IPS-11a (cell line): ENCODE data around the gene GLS.

Source experiments
- H3K4me3 ChIP-seq: one replicate; pipeline ENCODE4 v1.5.1; 2013; ENCODE audit warnings: low read depth, low read length, control low read depth

Gene GLS

DNA sequence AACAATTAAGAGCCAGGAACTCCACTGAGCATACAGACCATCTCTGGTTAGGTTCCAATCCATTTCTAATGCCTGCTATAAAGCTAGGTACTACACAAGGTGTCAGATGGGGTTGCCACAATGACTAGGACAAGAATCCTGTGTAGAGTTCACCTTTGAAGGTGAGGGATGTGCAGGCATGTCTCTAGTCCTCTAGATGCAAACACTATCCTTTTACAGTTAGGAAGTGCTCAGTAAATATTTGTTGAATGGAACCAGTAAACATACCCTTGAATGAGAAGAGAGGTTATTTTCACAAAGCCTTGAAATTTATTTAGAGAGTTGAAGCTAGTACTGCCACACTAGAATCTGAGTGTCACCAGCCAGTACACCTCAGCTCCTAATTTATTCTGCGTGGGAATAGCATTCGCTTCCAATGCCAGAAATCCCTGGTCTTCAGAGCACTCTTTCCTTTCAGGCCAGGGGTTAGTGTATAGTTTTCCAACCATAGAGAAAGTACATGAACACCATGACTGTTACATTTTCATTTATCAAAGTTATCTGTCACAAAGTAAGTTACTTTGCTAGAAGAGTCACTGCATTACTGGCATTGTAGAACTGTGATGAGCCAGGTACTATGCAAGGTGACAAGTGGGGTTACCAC, 85.1 kb downstream of the GLS start:
- H3K4me3 ChIP-seq, result no peak overlapping the region

DNA sequence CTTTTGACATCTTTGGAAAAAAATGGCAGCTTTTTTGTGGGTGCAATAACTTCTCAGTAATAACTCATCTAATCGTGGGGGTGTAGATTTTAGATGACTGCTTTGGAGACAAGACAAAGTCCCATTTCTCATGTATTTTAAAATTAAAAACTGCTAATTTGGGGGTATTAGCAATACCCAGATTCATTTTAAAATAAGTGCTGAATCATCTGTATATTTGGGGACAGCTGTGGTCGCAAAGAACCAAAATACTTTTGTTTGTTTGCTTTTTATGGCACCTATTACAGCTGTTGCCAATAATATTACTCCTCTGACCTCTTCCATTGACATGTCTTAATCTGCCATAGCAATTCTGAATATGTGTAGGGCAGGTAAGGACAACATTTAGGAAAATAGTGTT, 87.9 kb downstream of the GLS start:
- no peak overlapping the region for H3K4me3 ChIP-seq

DNA sequence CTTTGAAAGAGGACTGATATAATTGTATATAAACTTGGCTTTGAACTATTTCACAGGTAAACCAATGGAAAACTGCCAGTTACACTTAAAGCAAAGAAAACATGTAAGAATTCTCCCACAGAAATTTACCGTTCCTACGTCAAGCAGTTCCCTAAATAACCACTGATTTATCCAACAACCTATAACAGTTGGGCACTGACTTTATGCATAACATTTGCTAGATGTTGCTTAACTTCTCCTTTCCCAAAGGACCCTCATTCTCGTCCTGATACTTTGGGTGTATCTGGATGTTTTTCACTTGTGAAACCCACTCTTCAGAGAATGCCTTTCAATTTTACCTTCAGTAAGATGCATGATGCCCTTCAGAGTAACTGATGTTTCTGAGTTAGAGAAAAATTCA, 89.5 kb downstream of the GLS start:
- no peak overlapping the region for H3K4me3 ChIP-seq

DNA sequence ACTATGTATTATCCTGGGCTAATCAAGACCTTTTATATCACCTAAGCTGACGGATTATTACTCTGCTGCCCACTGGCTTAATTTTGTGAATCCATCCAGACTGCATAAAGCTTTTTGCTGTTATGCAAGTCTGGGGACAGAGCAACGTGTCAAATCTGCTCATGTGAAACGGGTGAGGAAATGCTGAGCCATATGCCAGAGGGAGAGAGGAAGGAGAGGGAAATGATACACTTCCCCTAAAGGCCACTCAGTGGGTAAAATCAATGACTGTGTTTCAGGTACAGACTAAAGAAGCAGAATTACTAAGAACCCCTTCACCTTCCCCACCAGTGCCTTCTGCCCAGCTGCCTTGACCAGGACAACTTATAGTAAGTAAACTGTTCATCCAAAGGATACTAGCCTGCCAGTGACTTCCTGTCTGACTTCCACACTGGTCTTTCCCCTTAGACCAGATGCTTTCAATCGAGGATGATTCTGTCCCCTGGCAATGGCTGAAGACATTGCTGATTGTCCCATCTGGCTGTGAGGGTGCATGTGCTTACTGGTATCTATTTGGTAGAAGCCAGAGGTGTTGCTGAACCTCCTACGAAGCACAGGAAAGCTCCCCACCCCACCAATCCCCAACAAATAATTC, 90.4 kb downstream of the GLS start:
- H3K4me3 ChIP-seq, result no peak overlapping the region

DNA sequence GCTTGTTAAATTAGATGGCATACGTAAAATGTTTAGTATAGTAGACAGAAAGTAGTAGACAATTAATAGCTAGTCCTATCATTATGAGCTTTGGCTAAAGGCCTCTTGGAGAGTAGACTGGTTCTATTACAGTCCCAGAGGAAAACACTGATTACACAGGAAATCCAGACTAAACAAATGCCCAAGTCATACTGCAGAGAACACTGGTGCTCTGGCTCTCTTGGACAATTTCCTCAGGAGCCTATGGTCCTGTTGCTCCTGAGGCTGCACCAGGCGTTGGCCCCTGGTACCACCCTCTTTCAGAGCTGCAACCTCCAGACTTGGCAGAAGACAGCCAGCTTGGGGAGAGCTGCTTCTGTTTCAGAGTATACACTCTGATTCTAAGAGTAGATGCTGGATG, 91.6 kb downstream of the GLS start:
- no peak overlapping the region for H3K4me3 ChIP-seq

DNA sequence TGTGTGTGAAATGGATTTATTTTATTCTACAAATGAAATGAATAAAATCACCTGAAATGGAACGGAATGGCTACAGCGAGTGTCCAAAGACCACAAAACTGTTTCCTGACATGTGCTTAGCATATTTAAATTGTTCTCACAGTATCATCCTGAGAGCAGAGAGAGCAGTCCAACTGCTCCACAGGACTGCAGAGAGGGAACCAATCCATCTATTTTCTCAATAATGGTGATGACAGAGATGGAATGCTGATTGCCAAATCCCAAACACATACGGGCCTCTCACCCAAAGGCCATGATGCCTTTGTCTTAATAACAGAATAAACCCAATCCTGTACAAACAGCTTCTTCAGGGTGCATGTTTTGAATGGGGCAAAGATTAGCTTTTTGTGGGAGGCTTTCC, 92.2 kb downstream of the GLS start:
- H3K4me3 ChIP-seq, result no peak overlapping the region

DNA sequence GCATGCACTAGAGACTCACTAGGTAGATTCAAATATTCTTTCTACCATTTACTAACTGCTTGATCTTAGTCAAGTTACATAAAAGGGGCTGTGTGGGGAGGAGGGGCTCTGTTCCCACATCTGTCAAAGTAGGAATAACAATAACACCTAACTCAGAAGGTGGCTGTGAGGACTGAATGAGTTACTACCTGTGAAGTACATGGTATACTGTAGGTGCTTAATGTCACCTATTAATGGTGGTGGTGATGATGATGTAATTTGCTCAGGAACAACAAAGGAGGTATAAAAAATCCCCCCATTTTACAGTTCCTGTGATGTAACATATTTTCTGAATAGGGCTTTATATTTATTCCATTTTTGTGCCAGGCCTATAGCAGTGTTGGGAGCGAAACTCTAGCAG, 92.6 kb downstream of the GLS start:
- no peak overlapping the region for H3K4me3 ChIP-seq

DNA sequence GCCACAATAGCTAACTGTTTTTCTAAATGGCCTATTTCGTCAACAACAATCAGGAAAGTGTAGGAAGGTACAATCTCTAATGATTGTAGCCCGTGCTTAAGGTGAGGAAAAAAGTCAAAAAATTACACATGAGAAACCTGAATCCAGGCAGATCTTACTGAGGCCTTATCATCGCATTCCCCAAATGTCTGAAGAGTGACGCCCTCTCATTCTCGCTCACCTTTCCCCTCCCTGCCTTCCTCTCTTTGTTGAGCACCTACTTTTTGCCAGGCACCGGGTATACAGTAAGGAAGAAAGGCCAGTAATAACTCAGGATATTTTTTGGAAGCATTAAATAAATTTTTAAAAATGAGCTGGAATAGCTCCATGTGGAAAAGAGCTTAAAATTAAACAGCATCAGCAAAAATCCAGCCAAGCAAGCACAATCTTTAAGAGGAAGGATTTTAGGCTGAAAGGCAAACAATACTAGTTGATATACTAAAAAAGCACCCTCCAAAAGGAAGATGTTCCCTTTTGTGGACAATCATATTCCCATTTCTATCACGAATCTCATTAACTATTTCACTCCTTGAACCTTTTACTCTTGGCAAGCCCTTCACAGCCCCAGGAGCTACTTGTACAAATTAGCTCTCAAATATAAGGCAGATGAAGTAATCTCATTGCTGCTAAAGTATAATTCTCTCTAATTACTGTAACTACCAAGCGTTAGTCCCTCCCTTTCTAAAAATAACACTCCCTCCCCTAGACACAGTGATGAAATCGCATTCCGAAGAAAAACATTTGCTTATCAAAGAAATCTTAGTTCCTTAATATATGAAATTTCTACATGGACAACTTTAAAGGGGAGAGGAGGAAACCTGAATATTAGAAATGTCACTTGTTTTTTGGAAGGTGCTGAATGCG, 93.4 kb downstream of the GLS start:
- H3K4me3 ChIP-seq, result no peak overlapping the region

DNA sequence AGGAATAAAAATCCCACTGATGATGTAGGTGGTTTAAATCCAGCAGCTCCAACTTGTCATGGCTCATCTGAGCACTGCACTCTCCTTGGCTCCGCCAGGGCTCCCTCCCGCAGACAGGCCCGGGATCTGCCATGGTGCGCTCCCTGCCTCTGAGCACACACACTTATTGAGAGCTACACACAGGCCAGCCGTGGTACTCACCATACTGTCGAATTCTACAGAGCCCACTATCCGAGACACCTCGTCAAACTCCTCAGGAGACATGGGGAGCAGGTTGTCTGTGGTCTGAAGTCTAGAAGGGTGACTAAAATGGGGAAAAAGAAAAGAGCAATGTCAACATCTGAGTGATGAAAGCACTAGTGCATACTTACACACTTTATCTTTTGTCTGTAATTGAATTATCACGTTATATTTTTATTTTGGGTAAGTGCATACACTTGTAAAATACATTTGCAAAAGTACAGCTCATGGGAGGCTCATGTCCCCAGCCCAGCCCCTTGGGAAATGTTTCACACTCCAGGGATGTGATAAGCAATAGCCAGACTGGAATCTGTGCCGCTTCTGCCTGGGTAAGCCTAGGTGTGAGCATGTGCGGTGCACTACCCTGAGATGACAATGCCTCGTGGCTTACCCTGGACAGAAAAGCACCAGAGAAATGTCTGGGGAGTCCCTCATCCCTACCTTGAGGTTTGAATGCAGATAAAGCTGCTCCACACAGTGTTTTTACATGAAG, 94.2 kb downstream of the GLS start:
- H3K4me3 ChIP-seq, result no peak overlapping the region

DNA sequence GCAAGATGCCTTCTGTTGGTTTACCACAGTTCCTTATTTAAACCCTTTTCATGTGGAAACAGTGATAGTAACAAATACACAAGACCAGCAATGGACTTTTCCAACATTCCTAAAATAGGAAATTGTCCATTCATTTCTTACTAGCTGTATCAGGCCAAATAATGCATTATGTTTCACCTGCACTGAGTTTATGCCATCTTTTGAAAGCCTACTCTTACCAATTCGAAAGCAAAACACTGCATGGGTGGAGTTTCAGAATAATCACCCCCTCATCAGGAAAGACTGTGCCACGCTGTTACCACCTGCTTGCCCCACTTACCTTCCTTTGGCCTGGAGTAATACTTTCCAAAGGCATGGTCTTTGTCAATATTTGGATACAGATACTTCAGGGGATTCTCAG, 95.9 kb downstream of the GLS start:
- H3K4me3 ChIP-seq, result no peak overlapping the region

DNA sequence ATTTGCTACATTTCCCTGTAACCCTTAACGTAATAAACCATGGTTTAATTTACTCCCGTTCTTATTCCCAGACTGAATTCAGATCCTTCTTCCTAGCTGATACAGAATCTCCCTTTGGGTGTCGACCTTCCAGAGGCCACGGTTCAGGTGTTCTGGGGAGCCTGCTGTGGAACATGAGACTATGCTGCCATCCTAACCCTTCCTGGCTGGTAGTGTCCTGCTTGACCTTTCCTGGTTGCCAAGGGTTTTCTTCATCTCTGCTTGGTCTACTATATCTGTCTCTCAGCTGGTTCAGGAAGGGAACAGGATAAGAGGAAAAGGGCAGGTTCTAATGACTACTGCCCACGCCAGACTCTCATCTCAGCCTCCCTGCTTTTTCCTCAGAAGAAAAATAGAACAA, 96.9 kb downstream of the GLS start:
- H3K4me3 ChIP-seq, result no peak overlapping the region

DNA sequence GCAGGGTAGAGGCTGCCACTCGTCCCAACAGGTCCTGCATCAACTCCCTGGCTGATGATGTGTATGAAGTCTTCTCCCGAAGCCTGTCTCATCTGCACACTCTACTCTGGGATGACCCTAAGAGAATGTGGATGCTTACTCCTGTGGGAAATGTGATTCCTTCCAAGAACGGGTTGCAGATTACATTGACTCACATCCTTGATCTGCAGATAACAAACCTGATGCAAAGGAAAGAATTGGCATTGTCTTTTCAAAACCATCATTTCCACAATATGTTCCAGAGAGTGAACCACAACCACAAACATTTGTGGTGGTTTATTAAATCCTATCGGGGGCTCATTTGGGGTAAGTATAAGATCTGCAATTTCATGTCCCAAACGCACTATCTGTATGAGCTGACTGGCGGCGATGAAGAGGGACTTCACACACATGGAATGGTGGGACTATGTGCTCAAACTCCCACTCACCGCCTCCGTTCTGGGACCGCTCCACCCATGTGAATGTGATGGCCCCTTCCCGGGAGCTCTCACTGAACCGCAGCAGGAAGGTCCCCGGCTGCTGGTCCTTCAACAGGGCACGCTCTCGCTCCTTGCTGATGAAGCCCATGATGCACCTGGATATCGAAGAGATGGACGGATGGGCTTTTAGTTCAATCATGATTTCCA, 97.9 kb downstream of the GLS start:
- H3K4me3 ChIP-seq, result no peak overlapping the region

DNA sequence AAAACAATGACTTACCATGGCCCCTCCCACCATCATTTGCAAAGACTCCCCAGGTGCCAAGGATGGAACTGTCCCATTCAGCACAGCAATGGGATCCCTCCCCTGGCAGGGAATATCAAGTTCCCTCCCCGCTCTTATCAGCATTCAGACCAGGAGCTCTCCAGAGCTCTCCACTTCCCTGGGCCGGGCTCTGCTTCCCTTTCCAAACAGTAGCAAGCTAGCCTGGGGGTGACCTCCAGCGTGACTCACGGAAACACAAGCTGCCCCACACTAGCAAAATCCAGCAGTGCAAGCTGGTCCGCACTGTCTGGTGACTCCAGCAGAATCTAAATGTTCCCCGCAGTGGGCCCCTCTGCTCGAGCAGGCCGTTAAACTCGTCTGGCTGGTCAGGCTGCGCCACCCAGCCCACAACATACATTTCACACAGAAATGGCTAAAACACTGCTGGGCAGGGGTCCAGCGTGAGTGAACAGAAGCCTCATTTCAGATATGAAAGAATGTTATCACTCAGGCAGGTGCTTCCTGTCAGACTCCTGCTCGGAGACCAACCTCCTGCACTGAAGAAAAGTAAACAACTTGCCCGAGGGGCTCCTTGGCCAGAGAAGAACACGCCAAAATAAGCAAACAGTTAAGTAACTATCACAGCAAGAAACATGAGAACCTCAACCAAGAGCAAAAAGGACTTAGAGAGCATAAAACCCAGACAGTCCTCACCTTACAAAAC, 99.4 kb downstream of the GLS start:
- no peak overlapping the region for H3K4me3 ChIP-seq

DNA sequence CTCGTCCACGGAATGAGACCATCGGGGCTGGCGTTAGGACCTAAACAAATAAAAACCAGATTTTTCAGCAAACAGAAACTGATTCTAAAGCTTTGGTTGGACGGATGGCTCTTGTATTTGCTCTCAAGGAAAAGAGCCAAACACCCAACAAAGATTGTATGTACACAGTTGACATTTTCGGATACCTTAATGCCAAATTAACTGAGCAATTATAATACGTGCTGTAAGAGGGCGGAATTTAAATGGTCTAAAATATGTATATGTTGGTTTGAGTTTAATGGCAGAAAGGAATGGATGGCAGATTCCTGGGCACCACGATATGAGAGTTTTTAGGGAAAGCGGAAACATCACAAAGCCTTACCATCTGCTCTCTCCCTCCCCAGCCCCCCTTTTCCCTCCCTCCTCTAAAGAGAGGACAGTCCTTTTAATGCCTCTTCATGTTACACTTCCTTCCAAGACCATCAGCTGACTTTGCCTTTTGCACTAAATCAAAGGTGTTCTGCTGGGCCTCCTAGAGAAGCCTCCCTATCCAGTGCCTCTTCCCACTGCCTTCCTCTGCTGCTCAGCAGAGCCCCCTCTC, 100.1 kb downstream of the GLS start:
- H3K4me3 ChIP-seq, result no peak overlapping the region

DNA sequence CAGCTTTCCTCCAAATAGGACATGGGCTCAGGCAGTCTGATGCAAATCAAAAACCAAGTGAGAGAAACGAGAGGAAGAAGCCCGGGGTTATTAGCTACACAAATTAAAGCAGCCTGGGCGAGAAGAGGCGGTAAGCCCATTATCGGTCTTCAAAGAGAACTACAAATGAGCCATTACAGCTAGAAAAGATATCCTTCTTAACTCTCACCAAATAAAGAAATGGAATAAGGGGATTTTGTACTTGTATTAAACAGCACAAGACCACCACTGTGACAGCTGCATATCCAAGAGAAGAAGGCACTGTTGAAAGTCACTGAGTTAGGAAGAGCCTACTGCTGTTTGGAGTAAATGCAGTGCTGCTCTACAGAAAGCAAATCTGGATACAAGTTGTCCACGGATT, 100.7 kb downstream of the GLS start:
- no peak overlapping the region for H3K4me3 ChIP-seq

DNA sequence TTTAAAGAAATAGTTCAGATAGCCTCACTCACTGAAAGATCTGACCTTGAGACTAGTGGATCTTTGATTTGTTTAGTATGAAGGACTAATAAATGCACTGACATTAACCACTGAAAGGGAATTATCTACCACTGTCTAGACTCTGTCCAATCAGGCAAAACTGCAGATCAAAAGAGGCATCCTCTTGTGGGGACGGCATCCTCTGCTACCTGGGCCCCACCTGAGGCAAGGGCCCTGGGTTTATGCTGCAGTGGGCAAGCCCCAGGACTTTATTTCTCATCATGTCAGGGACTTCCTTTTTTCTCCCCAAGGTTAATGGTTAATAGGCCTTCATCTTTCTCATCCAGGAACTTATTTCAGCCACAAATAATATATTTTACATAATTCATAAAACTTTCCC, 101.1 kb downstream of the GLS start:
- H3K4me3 ChIP-seq, result no peak overlapping the region

DNA sequence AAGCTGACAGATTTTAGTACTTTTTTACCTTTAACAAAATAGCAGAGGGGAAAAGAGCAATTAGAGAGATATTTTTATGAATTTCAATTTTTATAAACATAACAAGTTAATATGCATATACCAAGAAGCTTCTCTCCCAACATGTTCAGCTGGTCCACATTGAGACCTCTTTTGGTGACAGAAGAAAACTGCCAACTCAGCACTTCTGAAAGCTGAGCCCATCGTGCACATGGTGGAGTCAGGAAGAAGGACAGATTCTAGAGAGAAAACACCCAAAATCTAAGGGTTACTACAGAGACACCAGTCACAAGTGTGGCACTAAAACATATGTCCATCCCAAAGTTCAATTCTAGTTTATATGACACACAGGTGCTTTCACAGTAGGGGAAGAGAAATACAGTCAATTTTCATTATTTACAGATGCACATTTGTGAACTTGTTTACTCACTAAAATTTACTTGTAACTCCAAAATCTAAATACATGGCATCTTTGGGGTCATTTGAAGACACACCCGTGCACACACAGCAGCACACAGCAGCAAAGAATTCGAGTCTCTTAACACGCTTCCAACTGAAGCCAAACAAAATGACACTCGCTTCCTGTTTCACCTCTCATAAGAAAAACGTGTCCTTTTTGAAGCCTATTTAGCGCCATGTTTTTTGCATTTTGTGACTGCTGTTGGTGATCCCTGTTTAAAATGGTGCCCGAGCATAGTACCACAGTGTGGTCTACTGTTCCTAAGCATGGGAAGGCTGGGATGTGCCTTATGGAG, 101.8 kb downstream of the GLS start:
- no peak overlapping the region for H3K4me3 ChIP-seq

DNA sequence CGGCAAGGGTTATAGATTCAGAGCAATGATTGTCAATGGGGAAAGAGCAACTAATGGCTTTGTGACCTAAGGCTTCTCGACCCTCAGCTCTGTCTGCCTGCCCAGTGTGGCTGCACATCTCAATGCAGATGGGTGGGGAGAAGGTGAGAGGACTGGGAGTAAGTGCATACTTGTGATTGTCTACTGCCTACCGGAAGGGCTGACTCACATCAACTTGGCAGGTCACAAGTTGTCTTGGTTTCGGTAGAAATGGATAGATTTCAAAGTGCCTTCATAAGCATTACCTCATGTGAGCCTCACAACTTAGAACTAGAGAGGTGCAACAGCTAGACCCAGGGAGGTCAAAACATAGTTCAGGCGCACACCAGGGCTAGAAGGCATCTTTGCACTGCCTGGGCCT, 104.0 kb downstream of the GLS start:
- H3K4me3 ChIP-seq, result no peak overlapping the region
